CD1c-positive myeloid dendritic cell (primary cell): ENCODE measurements around the gene MARK4.
A peak's percentile ranks its signal among the peaks of the same experiment; 100 is the strongest.

ENCODE experiments used
- DNase-seq: peaks from one replicate; pipeline ENCODE4 v3.0.0-alpha.2; 2016; ENCODE audit errors: extremely low spot score

Gene MARK4

DNA sequence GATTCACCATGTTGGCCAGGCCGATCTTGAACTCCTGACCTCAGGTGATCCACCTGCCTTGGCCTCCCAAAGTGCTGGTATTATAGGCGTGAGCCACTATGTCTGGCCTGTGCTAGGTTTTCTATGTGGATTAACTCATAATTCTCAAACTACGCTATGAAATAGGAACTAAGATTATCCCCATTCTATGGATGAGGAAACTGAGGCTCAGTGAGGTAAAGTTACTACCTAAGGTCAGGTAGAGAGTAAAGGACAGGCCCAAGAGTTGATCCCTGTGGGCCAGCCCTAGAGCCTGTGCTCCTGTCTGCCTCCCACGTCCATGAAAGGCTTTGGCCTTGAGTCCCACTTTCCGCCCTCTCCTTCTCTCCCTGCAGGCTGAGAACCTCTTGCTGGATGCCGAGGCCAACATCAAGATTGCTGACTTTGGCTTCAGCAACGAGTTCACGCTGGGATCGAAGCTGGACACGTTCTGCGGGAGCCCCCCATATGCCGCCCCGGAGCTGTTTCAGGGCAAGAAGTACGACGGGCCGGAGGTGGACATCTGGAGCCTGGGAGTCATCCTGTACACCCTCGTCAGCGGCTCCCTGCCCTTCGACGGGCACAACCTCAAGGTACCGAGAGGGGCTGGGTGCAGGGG is 20.1 kb downstream of the MARK4 start:
- DNase-seq = no peak

DNA sequence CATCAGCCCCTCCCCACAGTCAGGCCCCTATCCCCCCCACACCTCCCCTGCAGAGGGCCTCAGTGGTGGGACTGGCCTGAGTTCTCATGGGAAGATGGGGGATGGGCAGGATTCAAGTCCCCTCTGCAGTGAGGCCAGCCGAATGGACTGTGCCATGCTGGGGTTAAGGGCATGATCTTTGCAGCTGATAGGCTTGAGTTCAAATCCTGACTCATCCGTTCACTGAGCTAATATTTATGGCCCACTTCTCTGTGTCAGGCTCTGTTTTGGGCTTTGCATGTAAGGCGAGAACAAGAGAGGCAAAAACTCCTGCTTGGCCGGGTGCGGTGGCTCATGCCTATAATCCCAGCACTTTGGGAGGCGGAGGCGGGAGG is 20.7 kb downstream of the MARK4 start:
- no peak for DNase-seq

- no peak for DNase-seq
Observed at GRCh38 chr19:45273521-45273855, 22.4 kb downstream of the MARK4 start.

- DNase-seq = no peak
Observed at GRCh38 chr19:45275370-45275971, 24.4 kb downstream of the MARK4 start.

- no peak for DNase-seq
Observed at GRCh38 chr19:45276284-45276687, 25.2 kb downstream of the MARK4 start.

- no peak for DNase-seq
Observed at GRCh38 chr19:45278087-45278486, 27.0 kb downstream of the MARK4 start.

DNA sequence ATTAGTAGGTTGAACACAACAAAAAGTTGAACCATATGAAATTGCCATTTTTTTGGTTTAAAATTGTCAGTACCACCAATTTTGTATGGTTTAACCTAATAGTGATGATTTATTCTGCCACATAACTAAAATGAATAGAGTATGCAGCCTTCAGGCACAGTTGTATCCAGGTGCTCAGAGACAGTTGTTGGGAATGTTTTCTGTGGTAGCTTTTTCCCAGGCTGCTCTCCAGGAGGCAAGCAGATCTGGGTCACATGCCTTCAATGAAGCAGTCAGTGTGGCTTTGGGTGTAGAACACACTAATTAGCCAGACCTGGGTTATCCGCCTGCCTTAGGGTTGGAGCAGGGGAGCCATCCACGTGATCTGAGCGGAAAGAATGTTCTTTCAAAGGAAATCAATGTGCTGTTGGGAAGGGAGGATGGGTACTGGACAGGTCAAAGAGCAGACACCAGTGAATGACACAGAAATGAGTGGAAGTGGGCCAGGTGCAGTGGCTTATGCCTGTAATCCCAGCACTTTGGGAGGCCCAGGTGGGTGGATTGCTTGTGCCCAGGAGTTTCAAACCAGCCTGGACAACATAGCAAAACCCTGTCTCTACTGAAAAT is 28.6 kb downstream of the MARK4 start:
- DNase-seq = no peak

GRCh38 chr19:45280471-45280961 is 29.4 kb downstream of the MARK4 start:
- DNase-seq = peak; percentile 13

- peak; percentile 64 for DNase-seq
Observed at GRCh38 chr19:45283443-45284033, 32.5 kb downstream of the MARK4 start.

GRCh38 chr19:45290381-45290931 is 39.4 kb downstream of the MARK4 start:
- no peak for DNase-seq

- no peak for DNase-seq
Observed at GRCh38 chr19:45291834-45292233, 40.8 kb downstream of the MARK4 start.

GRCh38 chr19:45293682-45294081 is 42.6 kb downstream of the MARK4 start:
- no peak for DNase-seq

GRCh38 chr19:45294291-45295029 is 43.4 kb downstream of the MARK4 start:
- no peak for DNase-seq

- DNase-seq = no peak
Observed at GRCh38 chr19:45295873-45296272, 44.8 kb downstream of the MARK4 start.

GRCh38 chr19:45296355-45296754 is 45.3 kb downstream of the MARK4 start:
- peak; percentile 56 for DNase-seq

DNA sequence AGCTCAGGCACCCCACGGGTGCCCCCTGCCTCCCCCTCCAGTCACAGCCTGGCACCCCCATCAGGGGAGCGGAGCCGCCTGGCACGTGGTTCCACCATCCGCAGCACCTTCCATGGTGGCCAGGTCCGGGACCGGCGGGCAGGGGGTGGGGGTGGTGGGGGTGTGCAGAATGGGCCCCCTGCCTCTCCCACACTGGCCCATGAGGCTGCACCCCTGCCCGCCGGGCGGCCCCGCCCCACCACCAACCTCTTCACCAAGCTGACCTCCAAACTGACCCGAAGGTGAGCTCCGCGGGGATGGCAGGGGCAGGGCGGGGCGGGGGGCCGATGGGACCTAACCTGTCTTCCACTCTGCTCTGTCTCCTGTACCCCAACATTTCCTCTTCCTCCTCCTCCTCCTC is 46.6 kb downstream of the MARK4 start:
- no peak for DNase-seq

- DNase-seq = no peak
Observed at GRCh38 chr19:45298264-45298663, 47.2 kb downstream of the MARK4 start.

DNA sequence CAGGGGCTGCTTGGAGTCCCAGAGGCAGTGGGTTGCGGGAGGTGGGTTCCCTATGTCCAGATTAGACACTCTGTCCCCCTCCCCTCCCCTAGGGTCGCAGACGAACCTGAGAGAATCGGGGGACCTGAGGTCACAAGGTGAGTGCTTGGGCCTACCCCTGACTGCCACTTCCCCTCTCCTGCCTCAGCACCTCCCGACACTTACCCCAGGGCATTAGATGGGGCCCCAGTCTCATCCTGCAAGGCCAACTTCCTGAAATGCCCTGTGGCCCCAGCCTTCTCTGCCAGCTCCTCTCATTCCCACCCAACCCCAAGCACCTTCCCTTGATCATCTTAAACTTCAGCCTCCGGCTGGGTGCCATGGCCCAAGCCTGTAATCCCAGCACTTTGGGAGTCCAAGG is 48.6 kb downstream of the MARK4 start:
- DNase-seq = no peak

DNA sequence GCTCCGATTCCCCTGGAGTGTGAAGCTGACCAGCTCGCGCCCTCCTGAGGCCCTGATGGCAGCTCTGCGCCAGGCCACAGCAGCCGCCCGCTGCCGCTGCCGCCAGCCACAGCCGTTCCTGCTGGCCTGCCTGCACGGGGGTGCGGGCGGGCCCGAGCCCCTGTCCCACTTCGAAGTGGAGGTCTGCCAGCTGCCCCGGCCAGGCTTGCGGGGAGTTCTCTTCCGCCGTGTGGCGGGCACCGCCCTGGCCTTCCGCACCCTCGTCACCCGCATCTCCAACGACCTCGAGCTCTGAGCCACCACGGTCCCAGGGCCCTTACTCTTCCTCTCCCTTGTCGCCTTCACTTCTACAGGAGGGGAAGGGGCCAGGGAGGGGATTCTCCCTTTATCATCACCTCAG is 51.3 kb downstream of the MARK4 start:
- DNase-seq = no peak

DNA sequence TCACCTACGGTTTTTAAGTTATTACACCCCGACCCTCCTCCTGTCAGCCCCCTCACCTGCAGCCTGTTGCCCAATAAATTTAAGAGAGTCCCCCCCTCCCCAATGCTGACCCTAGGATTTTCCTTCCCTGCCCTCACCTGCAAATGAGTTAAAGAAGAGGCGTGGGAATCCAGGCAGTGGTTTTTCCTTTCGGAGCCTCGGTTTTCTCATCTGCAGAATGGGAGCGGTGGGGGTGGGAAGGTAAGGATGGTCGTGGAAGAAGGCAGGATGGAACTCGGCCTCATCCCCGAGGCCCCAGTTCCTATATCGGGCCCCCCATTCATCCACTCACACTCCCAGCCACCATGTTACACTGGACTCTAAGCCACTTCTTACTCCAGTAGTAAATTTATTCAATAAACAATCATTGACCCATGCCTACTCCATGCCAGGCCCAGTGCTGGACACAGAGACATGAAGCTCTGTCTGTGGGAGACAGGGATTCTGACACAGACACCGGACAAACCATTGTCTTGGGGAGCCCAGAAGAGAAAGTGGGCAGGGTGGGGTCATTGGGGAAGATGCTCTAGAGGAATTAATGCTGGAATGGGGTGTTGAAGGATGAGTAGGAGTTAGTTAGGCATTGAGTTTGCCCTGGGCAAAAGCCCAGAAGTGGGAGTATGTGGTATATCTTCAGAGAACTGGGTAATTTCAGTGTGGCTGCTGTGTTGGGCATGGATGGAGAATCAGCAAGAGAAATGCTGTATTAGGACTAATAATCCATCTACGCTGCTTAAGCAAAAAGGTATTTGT is 52.4 kb downstream of the MARK4 start:
- DNase-seq = no peak
